Measurements from ENCODE around the gene ETV3.

The ETV3 gene

DNA sequence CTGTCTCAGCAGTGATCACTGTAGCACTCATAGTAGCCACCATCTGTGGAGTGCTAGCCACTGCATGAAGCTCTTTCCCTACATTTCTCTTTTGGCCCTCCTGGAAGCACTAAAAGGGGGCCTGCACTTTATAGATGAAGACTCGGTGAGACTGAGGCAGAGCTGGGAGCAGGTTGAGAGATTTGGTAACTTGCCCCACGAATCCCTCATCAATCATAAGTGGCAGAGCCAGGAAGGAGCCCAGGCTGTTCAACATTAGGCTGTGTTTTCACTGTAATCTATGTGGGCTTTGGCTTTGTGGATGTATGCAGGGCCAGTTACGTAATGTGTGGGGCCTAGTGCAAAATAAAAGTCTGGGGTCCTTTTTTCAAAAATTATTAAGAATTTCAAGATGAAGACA is 13.3 kb upstream of the ETV3 start:
- no peaks in the 10 kb centered on the region for H4K20me1 ChIP-seq (ENCODE audit: insufficient read depth, low read length)
- no peak overlapping the region for H3K27ac ChIP-seq (ENCODE audit: low read length)
- H3K9me3 ChIP-seq (ENCODE audit: insufficient read depth, low read length), result no peaks in the 10 kb centered on the region
- no peaks in the 10 kb centered on the region for H3K79me2 ChIP-seq (ENCODE audit: low read length)
- H3K36me3 ChIP-seq (replicated peaks; ENCODE audit: low read depth, low read length), result no peaks in the 10 kb centered on the region
- no peak overlapping the region for H3K4me2 ChIP-seq (ENCODE audit: low read length)
- no peak overlapping the region for H3K9ac ChIP-seq (ENCODE audit: low read length)
- no peak overlapping the region for H2AFZ ChIP-seq (ENCODE audit: low read depth, low read length)
- H3K4me1 ChIP-seq (ENCODE audit: low read length), result peaks cover 45% of the 10 kb centered on the region
- H3K4me3 ChIP-seq (ENCODE audit: low read length), result no peak overlapping the region
- H3K27me3 ChIP-seq (ENCODE audit: low read depth, low read length), result peaks cover 2% of the 10 kb centered on the region
- TF ChIP-seq EZH2phosphoT487 (IDR thresholded peaks at IDR 0.05; ENCODE audit: low read depth), result no peak
- TF ChIP-seq, protein P1, sequence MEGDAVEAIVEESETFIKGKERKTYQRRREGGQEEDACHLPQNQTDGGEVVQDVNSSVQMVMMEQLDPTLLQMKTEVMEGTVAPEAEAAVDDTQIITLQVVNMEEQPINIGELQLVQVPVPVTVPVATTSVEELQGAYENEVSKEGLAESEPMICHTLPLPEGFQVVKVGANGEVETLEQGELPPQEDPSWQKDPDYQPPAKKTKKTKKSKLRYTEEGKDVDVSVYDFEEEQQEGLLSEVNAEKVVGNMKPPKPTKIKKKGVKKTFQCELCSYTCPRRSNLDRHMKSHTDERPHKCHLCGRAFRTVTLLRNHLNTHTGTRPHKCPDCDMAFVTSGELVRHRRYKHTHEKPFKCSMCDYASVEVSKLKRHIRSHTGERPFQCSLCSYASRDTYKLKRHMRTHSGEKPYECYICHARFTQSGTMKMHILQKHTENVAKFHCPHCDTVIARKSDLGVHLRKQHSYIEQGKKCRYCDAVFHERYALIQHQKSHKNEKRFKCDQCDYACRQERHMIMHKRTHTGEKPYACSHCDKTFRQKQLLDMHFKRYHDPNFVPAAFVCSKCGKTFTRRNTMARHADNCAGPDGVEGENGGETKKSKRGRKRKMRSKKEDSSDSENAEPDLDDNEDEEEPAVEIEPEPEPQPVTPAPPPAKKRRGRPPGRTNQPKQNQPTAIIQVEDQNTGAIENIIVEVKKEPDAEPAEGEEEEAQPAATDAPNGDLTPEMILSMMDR (IDR thresholded peaks at IDR 0.05; ENCODE audit: low read depth, low read length), result no peak

DNA sequence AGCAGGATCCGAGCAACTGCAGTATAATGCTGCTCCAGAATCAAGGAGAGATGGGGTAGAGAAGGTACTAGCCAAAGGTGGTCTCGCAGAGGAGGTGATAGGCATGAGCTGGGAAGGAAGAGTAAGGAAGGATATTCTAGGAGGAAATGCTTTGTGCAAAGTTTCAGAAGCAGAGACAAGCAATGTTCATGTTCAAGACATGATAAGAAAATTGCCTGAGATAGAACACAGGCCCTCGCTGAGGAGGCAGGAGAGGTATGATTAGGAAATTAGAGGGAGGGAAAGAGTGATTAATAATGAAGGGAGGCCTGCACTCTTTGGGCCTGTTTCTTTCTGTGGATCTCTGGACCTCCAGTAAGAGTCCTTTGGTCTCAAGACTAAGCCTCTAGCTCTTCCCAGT is 12.9 kb upstream of the ETV3 start:
- H3K9ac ChIP-seq (ENCODE audit: low read length), result no peak overlapping the region
- H3K79me2 ChIP-seq (ENCODE audit: low read length), result no peaks in the 10 kb centered on the region
- H3K36me3 ChIP-seq (replicated peaks; ENCODE audit: low read depth, low read length), result no peaks in the 10 kb centered on the region
- no peak overlapping the region for H3K4me3 ChIP-seq (ENCODE audit: low read length)
- H3K27me3 ChIP-seq (ENCODE audit: low read depth, low read length), result no peaks in the 10 kb centered on the region
- no peaks in the 10 kb centered on the region for H3K9me3 ChIP-seq (ENCODE audit: insufficient read depth, low read length)
- no peaks in the 10 kb centered on the region for H4K20me1 ChIP-seq (ENCODE audit: insufficient read depth, low read length)
- H3K4me1 ChIP-seq (ENCODE audit: low read length), result peaks cover 41% of the 10 kb centered on the region
- TF ChIP-seq, protein P1 (IDR thresholded peaks at IDR 0.05; ENCODE audit: low read depth, low read length), result no peak
- no peak for TF ChIP-seq EZH2phosphoT487 (IDR thresholded peaks at IDR 0.05; ENCODE audit: low read depth)
- no peak overlapping the region for H2AFZ ChIP-seq (ENCODE audit: low read depth, low read length)
- H3K4me2 ChIP-seq (ENCODE audit: low read length), result no peak overlapping the region
- H3K27ac ChIP-seq (ENCODE audit: low read length), result no peak overlapping the region

DNA sequence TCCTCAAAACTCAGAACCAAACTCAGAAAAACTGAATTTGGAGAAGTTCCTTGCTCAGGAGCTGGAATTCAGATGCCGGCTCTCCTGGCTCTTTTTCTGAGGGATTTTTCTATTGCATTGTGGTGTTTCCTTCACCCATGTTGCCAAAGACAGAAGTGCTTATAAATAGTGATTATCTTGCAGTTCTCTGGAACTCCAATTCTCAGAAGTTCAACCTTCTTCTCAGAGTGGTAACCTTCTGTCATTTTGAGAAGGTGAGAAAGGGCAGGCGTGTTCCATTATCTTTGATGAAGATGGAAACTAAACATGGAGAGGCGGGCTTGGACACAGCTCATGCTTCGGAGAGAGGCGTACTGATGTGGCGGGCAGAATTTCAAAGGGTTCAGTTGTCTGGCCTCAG is 12.4 kb upstream of the ETV3 start:
- Histone ChIP-seq H3K4me1 (ENCODE audit: low read length) (peaks cover 40% of the 10 kb centered on the region), H3K27ac (ENCODE audit: low read length) (no peak overlapping the region), H3K4me3 (ENCODE audit: low read length) (no peak overlapping the region), H3K79me2 (ENCODE audit: low read length) (no peaks in the 10 kb centered on the region), H4K20me1 (ENCODE audit: insufficient read depth, low read length) (no peaks in the 10 kb centered on the region), H3K9ac (ENCODE audit: low read length) (no peak overlapping the region), H3K9me3 (ENCODE audit: insufficient read depth, low read length) (no peaks in the 10 kb centered on the region), H3K4me2 (ENCODE audit: low read length) (no peak overlapping the region), H2AFZ (ENCODE audit: low read depth, low read length) (no peak overlapping the region), H3K27me3 (ENCODE audit: low read depth, low read length) (no peaks in the 10 kb centered on the region), H3K36me3 (replicated peaks; ENCODE audit: low read depth, low read length) (no peaks in the 10 kb centered on the region)
- TF ChIP-seq, protein P1 (IDR thresholded peaks at IDR 0.05; ENCODE audit: low read depth, low read length), result no peak
- no peak for TF ChIP-seq EZH2phosphoT487 (IDR thresholded peaks at IDR 0.05; ENCODE audit: low read depth)

DNA sequence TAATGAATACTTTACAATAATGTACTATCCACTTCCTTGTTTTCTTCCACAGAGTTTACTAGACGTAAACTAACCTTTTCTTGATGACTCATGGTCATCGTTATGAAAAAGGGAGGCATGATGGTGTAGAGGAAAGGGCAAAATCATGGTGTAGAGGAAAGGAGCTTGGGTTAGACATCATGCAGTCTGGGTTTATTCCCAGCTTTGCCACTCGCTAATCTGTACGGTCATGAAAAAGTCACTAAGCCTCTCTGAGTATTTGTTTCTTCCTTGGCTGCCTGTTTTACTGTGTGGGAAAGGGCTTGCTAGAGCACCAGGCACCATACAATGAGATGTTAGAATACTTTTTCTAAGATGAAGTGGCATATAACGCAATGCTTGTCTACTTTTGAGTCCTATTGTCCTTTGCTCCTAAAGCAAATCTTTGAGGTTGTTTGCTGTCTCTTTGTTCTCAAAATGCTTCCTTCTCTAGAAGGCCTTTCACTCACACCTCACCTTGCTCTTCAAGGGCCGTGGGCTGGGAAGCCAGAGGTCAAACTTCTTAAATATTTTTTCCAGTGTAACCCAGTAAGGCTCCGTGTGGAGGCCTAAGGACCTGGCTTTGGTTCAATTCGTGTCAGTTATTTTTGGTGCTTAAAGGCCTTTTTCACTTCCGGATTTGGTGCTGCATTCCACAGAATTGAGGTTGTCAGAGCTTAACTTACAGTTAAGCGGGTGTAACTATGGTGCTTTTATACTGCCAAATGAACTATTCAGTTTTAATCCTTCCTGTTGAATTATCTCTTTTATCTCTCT is 9.9 kb upstream of the ETV3 start:
- Histone ChIP-seq H3K27me3 (ENCODE audit: low read depth, low read length) (no peaks in the 10 kb centered on the region), H3K4me2 (ENCODE audit: low read length) (peak overlapping the region; percentile 50), H3K36me3 (replicated peaks; ENCODE audit: low read depth, low read length) (no peaks in the 10 kb centered on the region)

More for the DNA sequence above, 9.9 kb upstream of the ETV3 start:
- Histone ChIP-seq H3K79me2 (ENCODE audit: low read length) (no peaks in the 10 kb centered on the region), H3K4me1 (ENCODE audit: low read length) (peaks cover 28% of the 10 kb centered on the region), H3K9me3 (ENCODE audit: insufficient read depth, low read length) (no peaks in the 10 kb centered on the region), H3K9ac (ENCODE audit: low read length) (peak overlapping the region; percentile 29; the same call in 1 of the 2 replicates), H3K27ac (ENCODE audit: low read length) (peak overlapping the region; percentile 32), H2AFZ (ENCODE audit: low read depth, low read length) (peak overlapping the region; percentile 86), H4K20me1 (ENCODE audit: insufficient read depth, low read length) (no peaks in the 10 kb centered on the region), H3K4me3 (ENCODE audit: low read length) (peak overlapping the region; percentile 7; the same call in 1 of the 2 replicates)
- TF ChIP-seq, protein P1 (IDR thresholded peaks at IDR 0.05; ENCODE audit: low read depth, low read length), result no peak
- no peak for TF ChIP-seq EZH2phosphoT487 (IDR thresholded peaks at IDR 0.05; ENCODE audit: low read depth)
